Myocyte (in vitro differentiated cells): ENCODE data around the gene SEL1L3. TPM values are rescaled to one million over a fixed set of nuclear protein-coding genes. Genes with fewer than 3 reads are reported as not detected.
A peak's percentile ranks its signal among the peaks of the same experiment; 100 is the strongest.
"Not testable (repeated sequence)": the region's sequence is repeated elsewhere in the genome, so short reads cannot be mapped to it uniquely, and the experiment has no call there.

Experiments
- DNase-seq: peaks from one replicate; pipeline ENCODE4 v3.0.0-alpha.2; 2012; ENCODE audit warnings: low read depth
- polyA plus RNA-seq: library from polyadenylated mRNA; unstranded; fragments of >200 nt; gene quantifications from one replicate; pipeline ENCODE4 v1.2.1, GENCODE V29; 2012; ENCODE audit warnings: missing spikeins
- total RNA-seq: library from RNA; depleted of rRNA; stranded (reverse); fragments of >200 nt; gene quantifications from 2 replicates; pipeline ENCODE4 v1.2.3, GENCODE V29; 2014

SEL1L3 gene
- total RNA-seq, result 6.8 and 7.9 TPM in 2 replicates
- polyA plus RNA-seq, result 25.7 TPM

DNA sequence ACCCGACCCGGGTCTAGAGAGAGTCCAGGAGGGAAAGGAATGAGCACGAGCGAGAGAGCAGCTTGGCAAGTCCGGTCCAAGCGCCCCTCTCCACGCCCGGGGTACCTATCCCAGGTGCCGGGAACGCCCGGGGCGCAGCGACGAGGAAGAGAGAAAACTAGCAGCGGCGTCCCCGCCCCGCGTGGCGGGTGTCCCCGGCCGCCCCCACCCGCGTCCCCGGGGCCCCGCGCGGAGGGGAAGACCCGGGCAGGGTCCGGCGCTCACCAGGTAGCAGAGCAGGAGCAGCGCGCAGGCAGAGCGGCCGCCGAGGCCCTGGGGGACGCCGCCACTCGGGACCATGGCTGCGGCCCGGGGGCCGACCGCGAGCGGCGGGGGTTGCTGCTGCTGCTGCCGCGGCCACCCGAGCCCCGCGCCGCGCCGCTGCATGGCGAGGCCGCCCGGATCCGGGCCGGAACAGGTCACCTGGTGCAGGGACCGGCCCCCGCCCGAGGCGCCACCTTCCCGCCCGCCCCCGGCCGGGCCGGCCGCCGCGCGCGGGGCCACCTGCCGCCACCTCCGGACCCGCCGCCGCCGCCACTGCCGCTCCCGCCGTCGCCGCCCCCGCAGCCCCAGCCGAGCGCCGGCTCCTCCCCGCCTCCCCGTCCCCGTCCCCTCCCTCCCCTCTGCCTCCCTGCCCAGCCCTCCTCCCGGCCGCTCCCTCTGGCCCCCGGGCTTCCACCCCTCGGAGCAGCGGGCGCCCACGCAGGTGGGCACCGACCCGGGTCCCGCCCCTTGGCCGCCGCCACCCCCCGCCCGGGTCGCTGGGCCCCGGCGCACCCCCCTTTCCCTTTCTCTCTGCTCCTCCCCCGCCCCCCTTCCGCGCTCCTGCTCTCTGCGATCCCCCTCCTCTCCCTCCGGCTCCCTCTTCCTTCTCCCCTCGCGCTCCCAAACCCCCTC lies at the start of gene SEL1L3:
Gene SEL1L3 (minus strand): TSS at position 578 of the 936 bp plus-strand sequence. CDS start 152 bp downstream, at position 426.
- DNase-seq, result no peak

DNA sequence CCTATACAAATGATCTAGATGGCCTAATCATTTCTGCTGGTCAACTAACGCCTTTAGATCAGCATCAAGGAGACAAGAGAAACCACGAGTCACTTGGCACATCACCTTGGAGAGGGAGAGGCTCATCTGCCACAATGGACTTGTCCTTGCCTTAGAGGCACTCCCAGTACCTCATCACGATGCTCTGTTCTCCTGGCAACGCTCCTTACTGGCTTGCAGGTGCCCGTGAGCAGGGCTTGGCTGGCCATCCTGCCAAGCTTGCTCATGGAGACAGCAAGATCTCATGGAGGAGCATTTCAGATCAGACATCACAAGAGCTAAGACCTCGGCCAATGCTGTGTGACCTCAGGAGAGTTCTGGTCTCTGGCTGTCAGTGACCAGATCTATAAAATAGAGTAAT lies 48.6 kb upstream of the SEL1L3 start:
- no peak for DNase-seq

DNA sequence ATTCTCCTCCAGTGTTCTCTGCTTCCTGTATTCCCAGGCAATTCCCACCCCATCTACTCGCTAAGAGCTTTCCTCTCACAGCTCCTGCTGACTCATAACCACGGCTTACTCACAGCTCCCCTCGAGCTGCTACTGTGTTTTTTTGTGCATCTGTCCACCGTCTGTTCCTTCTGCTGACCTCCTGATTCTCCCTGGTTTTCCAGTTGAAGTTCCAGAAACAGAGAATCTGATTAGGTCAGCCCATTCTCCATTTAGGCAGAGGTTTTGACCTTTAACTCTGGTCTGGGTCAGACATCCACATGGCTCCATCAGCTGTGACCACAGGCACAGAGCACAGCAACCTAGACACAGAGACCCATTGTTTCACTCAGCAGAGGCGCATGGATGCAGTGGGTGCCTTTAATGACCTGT lies 45.7 kb upstream of the SEL1L3 start:
- DNase-seq, result peak; percentile 91

- not testable (repeated sequence) for DNase-seq
Measured at GRCh38 chr4:25906113-25906512, 43.3 kb upstream of the SEL1L3 start.

- no peak for DNase-seq
Measured at GRCh38 chr4:25905371-25905770, 42.6 kb upstream of the SEL1L3 start.

GRCh38 chr4:25904748-25905082 lies 41.9 kb upstream of the SEL1L3 start:
- DNase-seq, result no peak

DNA sequence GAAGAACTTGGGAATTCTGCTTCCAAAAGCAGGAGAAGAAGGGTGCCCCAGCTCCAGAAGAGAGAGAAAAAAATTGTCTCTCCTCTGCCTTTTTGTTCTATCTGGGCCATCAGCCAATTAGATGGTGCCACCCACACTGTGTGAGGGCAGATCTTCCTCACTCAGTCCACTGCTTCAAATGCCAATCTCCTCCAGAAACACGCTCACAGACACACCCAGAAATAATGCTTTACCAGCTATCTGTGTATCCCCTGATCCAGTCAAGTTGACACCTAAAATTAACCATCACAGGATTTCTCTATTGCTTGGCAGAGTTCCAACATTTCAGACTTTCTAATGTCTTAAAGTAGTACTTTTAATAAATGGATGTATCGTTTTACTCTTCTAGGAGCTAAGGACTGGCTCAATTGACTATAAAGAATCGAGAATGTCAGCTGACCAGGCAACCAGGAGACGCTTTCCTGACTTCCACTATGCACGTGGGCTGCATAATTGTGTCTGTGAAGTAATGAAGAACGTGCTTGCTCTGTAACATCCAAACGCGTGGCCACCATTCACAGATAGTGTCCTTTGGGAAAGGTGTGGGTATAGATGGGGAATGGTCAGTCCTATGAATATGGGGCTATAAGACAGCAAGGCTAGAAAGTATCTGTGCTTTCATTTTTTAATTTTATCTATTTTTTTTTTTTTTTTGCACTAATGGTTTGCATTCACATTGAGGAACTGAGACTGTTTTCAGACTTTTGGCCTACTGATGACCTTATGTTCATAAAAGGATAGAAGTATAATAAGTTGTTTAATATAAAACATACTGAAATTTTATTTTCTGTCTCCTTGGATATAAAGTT lies 41.3 kb upstream of the SEL1L3 start:
- DNase-seq, result peak; percentile 47

- DNase-seq, result no peak
Measured at GRCh38 chr4:25901030-25901430, 38.2 kb upstream of the SEL1L3 start.

- no peak for DNase-seq
Measured at GRCh38 chr4:25900310-25900709, 37.5 kb upstream of the SEL1L3 start.

DNA sequence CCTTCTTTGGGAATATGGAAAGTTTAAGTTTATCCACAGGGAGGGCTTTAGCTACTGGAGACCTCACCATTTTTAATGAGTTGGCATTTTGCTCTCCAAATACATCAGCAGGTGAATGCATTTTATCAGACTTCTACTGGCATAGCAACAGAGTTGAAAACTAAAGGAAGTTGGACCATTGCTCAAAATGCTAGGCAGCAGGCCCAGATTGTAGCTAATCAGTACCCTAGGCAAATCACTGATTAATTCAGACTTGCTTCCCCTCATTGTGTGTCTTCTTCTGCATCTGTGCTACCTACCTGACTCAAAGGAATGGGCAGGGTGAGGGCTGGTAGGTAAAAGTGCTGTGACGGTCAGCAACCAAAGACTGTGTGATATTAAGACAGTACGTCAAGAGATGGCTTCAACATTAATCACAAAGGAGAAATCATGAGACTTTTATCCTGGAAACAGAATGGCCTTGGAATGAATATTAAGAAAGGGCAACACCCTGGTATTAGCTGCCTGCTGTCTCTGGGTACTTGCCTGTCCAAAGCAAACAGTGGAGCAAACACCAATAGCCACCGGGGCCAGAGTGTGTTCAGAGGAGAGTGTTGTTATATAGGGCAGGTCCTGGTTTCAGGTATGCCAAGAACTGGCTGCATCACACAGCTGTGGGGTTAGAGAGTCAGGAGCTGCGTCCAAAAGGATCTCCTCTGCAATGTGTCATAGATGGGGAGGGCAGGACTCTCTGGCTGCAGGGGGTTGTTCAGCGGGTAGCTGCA lies 34.2 kb upstream of the SEL1L3 start:
- DNase-seq, result no peak

DNA sequence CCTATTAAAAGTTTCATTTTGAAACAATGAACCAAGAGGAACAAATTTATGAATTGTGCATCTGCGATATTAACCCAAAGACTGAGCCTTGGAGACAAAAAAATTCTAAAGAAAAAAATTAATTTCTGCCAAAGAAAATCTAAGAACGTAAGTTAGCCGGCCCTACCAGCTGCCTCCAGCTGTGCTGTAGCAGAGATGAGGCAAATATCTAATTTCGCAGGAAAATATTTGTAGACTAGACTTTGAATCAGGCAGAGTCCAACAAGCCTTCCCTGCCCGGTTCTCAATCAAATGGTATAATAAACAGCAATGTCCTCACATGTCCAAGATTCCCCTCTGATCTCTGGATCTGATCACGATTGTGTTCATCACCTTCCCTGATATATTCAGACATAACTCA lies 30.0 kb upstream of the SEL1L3 start:
- no peak for DNase-seq

DNA sequence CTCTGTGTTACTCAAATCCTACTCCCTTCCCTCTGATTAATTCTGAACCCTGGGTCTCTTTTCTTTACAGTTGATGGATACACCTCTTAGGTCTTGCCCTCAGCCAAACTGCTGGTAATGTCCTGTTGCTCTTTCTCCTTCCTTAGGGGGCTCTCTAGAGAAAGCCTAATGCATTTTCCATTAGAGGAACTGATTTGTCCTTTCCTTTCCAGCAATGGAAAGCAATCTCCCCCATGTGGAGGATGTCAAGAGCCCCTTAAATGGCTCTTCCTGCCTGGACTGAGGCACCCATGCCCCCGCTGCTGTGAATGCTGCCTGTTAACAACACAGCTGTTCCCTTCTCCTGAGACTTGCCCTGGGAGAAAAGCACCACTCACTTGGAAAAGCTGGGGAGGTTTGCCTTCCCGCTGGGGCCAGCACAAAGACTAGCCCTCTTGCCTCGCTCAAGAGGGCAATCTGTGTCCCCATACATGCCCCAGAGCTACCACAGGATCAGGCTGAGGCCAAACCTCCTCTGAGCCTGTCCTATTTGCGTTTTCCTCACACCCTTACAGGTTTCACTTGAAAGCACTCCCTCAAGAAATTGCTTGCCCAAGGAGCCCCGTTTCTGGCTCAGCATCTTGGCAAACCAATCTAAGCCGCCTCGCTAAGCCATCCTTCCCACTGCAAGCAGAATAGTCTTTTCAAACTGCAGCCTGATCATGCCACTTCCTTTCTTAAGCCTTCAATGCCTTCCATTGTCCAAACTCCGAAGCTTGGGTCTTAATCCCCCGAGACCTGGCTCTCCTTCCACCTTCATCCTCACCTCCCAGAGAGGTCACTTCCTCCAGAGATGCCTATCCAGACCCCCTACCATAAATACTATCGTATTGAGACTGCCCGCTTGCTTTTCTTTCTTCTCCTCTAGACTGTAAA lies 28.0 kb upstream of the SEL1L3 start:
- no peak for DNase-seq

DNA sequence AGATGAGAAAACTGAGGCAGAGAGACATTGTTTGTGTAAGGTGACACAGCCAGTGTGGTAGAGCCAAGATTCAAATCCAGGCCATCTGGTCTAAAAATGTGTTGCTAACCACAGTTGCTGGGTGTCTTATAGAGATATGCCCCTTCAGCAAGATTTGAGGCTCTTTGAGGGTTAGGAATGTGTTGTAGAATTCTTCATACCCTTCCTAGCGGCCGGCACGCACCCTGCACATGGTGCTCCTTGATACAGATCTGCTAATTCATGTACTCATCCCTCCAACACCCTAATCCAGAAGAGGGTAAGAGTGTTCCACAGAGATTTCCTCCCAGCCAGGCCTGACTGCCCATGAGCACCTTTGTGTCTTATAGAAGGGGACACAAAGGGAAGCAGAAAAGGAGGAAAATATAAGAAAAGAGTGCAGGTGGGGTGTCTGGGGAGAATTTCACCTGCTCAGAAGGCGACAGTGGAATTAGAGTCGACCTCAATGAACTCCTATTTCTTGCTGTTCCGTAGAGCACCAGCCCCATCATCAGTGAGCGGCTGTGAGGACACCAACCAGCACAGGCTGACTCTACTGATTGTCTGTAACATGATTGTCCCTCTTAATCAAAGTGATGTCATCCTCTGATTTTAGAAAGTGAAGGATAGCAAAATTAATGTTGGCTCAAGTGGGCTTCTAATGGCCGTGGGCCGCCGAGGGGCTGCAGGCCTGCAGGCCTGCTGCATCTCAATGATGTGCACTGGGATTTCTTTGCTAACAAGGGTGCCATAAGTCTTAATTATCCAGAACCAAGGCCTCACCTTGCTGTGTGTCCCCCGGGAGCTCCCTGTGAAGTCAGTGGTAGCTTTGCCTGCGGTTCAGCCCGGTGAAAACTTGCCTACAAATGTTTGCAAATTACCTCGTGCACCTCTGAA lies 27.1 kb upstream of the SEL1L3 start:
- DNase-seq, result no peak

DNA sequence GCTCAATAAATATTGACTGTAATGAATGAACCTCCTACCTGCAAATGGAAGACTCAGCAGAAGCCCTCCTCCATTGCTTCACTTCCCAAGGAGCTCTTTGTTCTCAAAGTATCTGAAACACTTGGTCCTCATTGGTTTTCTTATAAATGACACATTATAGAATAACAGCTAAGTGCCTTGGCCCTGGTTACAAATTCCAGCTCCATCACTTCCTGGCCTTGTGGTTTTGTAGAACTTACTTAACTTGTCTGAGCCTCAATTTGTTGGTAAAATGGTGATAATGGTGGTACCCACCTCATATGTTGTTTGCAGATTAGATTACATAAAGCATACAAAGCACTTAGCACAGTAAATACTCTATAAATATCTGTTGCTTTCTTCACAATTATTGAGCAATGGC lies 26.0 kb upstream of the SEL1L3 start:
- no peak for DNase-seq

- DNase-seq, result no peak
Measured at GRCh38 chr4:25884031-25884782, 21.4 kb upstream of the SEL1L3 start.

DNA sequence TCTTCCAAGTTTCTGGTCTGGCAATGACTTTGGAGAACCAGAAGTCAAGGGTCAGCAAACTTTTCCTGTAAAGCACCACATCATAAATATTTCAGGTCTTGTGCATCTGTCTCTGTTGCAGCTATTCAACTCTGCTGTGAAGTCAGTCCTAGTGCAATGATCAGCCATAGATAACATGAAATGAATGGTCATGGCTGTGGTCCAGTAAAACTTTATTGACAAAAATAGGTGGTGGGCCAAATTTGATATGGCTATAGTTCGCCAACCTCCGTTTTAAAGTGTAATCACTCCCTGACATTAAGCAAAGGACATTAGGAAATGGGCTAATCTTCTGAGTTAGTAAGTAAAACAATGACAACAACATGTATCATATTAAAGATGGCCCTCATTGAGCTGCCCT lies 20.8 kb upstream of the SEL1L3 start:
- no peak for DNase-seq

DNA sequence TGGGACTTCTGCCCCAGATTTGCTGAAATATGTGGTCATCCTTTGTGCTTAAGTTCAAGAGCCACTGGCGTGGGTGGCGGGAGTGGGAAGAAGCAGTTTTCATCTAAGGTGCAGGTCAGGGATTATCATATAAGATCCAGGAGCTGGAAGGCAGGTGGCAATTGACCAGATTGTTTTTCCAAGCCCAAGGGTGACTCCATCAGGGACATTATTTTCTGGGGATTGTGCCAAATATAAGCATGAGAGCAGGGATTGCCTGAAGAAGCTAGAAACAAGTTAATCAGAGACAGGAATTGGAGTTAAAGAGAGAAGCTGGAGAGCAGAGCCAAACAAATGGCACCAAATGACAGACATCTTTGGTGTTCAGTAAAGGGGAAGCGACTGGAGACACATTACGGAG lies 19.4 kb upstream of the SEL1L3 start:
- no peak for DNase-seq

GRCh38 chr4:25881193-25881592 lies 18.4 kb upstream of the SEL1L3 start:
- no peak for DNase-seq
